Measurements from ENCODE around the gene MTCH1. TPM values are rescaled to one million over a fixed set of nuclear protein-coding genes. Genes with fewer than 3 reads are reported as not detected.

The MTCH1 gene
- 100 to 1,000 TPM; 178 to 214 TPM for total RNA-seq
- long read RNA-seq, transcript MTCH1-201 (12 exons, 2,006 nt), result major isoform, 195 of 454 reads
- long read RNA-seq, transcript MTCH1-202 (12 exons, 2,057 nt), result minor isoform, 192 of 454 reads
- long read RNA-seq, transcript MTCH1-204 (11 exons, 1,572 nt), result minor isoform, 5 of 454 reads
- long read RNA-seq, partial matches to known transcripts, result 18 of 454 reads
- long read RNA-seq, other reads (novel, unspliced or antisense), result 44 of 454 reads

- intact Hi-C loops (cut with DNase I), result no loop called here
Measured at GRCh38 chr6:36985808-36986703, at the start of gene MTCH1. Gene MTCH1, minus strand, starts transcription at chr6:36986196. Its CDS starts 23 bp downstream, at chr6:36986173.

GRCh38 chr6:37033819-37034795, 48.1 kb upstream of the MTCH1 start:
- DNase-seq (no peak), ATAC-seq (no peak)
- intact Hi-C loops (cut with DNase I), result no loop called here

More at GRCh38 chr6:36985808-36986703, at the start of gene MTCH1:
- DNase-seq (peak; percentile 94), ATAC-seq (peak; percentile 95)

GRCh38 chr6:37033255-37033654, 47.3 kb upstream of the MTCH1 start:
- no peak for DNase-seq
- intact Hi-C loops (cut with DNase I), result no loop called here

GRCh38 chr6:37032239-37032638, 46.2 kb upstream of the MTCH1 start:
- intact Hi-C loops (cut with DNase I), result no loop called here
- ATAC-seq (no peak), DNase-seq (no peak)

More at GRCh38 chr6:37033255-37033654, 47.3 kb upstream of the MTCH1 start:
- ATAC-seq, result no peak

GRCh38 chr6:37030599-37030998, 44.6 kb upstream of the MTCH1 start:
- intact Hi-C loops (cut with DNase I), result no loop called here
- DNase-seq (no peak), ATAC-seq (no peak)

GRCh38 chr6:37029249-37029971, 43.4 kb upstream of the MTCH1 start:
- intact Hi-C loops (cut with DNase I), result loop anchor here (2.0 to 10.0 kb wide), 3 partner anchors 143 to 181 kb away; partner anchors contain the start of gene PIM1 (in 1 of the 2)

GRCh38 chr6:37027811-37028469, 41.9 kb upstream of the MTCH1 start:
- intact Hi-C loops (cut with DNase I), result loop anchor here (2.0 to 10.0 kb wide), 3 partner anchors 144 to 183 kb away; partner anchors contain the start of gene PIM1 (in 1 of the 2)
- DNase-seq, result no peak
- no peak for ATAC-seq

More at GRCh38 chr6:37029249-37029971, 43.4 kb upstream of the MTCH1 start:
- DNase-seq, result peak; percentile 81
- ATAC-seq, result peak; percentile 88 to 93

GRCh38 chr6:37027036-37027720, 41.2 kb upstream of the MTCH1 start:
- intact Hi-C loops (cut with DNase I), result loop anchor here (5.0 to 10.0 kb wide), 2 partner anchors 145 to 178 kb away; partner anchors contain the start of gene PIM1 (in 1 of the 2)
- no peak for ATAC-seq
- DNase-seq, result no peak

- intact Hi-C loops (cut with DNase I), result loop anchor here (5.0 to 10.0 kb wide), 2 partner anchors 146 to 179 kb away; partner anchors contain the start of gene PIM1 (in 1 of the 2)
- ATAC-seq (no peak), DNase-seq (no peak)
Measured at GRCh38 chr6:37025621-37026466, 39.8 kb upstream of the MTCH1 start.

GRCh38 chr6:37024656-37025337, 38.8 kb upstream of the MTCH1 start:
- intact Hi-C loops (cut with DNase I), result loop anchor here (5.0 to 10.0 kb wide), 2 partner anchors 148 to 180 kb away; partner anchors contain the start of gene PIM1 (in 1 of the 2)
- ATAC-seq (peak in 1 of 2 donors; percentile 35), DNase-seq (no peak)

GRCh38 chr6:37022135-37022863, 36.3 kb upstream of the MTCH1 start:
- intact Hi-C loops (cut with DNase I), result loop anchor here in 1 of 2 donors (10.0 kb wide), 1 partner anchor 183 kb away; no protein-coding TSS in a partner anchor
- ATAC-seq (no peak), DNase-seq (no peak)

- intact Hi-C loops (cut with DNase I), result loop anchor here in 1 of 2 donors (10.0 kb wide), 1 partner anchor 183 kb away; no protein-coding TSS in a partner anchor
Measured at GRCh38 chr6:37021356-37022129, 35.5 kb upstream of the MTCH1 start.

GRCh38 chr6:37020812-37021211, 34.8 kb upstream of the MTCH1 start:
- no peak for DNase-seq
- ATAC-seq, result no peak
- intact Hi-C loops (cut with DNase I), result loop anchor here in 1 of 2 donors (10.0 kb wide), 1 partner anchor 184 kb away; no protein-coding TSS in a partner anchor

More at GRCh38 chr6:37021356-37022129, 35.5 kb upstream of the MTCH1 start:
- DNase-seq, result no peak
- ATAC-seq, result no peak

- intact Hi-C loops (cut with DNase I), result loop anchor here in 1 of 2 donors (10.0 kb wide), 1 partner anchor 184 kb away; no protein-coding TSS in a partner anchor
- DNase-seq (no peak), ATAC-seq (no peak)
Measured at GRCh38 chr6:37020381-37020780, 34.4 kb upstream of the MTCH1 start.

All from left cardiac atrium (tissue), 4 donors.